Inflammatory macrophage (primary cell): Measurements from ENCODE around the gene CCL25.

Experiments used
- DNase-seq, 2 donors: peaks; one replicate each; pipeline ENCODE4 v3.0.0-alpha.2; 2020 to 2022

The CCL25 gene

GRCh38 chr19:8045872-8046568 lies 6.5 kb upstream of the CCL25 start:
- DNase-seq, result no peak

GRCh38 chr19:8046569-8047165 lies 5.9 kb upstream of the CCL25 start:
- DNase-seq, result no peak

DNA sequence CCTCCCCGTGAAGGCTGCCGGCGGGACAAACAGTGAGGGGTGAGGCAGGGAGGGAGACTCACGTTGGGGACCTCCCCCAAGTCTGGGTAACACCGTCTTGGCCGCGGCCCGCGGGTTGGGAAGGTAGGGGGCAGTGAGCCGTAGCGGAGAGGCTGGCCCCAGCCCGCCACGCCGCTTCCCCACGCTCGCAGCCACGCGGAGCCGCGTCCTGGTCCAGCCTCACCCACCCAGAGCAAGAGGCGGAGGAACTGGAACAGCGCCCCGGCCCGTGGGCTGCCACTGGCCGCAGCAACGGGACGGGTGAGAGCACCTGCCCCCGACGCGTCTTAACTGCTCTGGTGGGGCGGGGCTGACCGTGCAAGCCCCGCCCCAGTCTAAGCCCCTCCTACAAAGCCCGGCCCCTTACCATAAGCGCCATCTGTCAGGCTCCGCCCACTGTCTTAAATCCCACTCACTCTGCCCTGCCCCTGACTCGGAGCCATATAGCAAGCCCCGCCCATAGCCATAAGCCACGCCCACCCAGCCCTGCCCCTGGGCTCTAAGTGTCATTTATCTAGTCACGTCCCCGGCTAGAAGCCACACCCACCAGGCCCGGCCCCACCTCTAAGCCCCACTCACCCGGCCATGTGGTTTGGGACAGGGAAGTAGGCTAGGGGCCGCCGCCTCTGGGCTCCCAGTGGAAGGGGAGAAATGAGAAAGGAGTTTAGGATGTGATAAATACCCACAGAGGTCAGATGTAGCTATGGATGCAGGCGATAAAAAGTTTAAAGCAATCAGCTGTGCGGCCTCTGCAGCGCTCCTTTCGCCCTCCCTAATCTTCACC lies 2.1 kb upstream of the CCL25 start:
- peak; percentile 99 for DNase-seq

DNA sequence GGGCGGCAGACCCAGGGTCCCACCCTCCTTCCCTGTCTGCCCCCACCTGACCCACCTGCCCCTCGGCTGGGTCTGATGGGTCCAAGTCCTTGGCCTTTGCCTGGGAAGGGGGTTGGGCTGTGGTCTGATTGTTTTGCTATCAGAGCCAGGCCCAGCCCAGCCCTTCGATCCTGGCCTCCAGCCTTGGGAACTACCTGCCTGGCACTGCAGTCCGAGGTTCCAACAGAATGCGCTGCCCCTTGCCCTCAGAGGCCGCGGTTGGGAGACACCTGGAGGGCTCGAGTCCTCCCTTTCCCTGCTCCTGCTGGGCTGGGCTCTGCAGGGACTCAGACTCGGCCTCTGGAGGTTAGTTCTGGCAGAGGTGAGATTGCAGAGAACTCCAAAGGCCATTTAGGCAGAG lies 1.6 kb downstream of the CCL25 start:
- no peak for DNase-seq

- no peak for DNase-seq
Observed at GRCh38 chr19:8056533-8056932, 4.0 kb downstream of the CCL25 start.

DNA sequence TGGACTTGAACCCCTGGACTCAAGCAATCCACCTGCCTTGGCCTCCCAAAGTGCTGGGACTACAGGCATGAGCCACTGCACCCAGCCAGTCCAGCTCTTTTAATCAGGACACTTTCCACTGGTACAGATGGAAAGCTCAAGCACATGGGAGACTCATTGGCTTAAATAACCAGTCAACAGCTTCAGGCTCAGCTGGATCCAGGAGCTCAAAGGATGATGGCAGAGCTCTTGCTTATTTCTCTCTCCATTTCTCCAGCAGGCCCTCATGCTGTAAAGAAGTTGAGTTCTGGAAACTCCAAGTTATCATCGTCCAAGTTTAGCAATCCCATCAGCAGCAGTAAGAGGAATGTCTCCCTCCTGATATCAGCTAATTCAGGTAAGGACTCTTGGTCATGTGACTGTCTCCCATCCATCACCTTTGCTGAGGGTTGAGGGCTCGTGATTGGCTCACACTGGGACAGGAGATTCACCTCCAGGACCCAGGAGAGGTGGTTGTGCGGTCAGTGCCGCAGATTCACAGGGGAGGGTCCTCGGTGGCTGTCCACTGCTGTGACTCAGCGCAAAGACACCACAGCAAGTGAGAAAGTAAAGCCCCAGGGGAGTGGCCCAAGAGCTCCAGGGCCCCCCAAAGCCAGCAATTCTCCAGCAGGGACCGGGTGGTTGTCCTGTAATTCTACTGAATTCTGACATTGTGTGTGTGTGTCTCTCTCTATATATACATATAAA lies 5.1 kb downstream of the CCL25 start:
- DNase-seq, result no peak

DNA sequence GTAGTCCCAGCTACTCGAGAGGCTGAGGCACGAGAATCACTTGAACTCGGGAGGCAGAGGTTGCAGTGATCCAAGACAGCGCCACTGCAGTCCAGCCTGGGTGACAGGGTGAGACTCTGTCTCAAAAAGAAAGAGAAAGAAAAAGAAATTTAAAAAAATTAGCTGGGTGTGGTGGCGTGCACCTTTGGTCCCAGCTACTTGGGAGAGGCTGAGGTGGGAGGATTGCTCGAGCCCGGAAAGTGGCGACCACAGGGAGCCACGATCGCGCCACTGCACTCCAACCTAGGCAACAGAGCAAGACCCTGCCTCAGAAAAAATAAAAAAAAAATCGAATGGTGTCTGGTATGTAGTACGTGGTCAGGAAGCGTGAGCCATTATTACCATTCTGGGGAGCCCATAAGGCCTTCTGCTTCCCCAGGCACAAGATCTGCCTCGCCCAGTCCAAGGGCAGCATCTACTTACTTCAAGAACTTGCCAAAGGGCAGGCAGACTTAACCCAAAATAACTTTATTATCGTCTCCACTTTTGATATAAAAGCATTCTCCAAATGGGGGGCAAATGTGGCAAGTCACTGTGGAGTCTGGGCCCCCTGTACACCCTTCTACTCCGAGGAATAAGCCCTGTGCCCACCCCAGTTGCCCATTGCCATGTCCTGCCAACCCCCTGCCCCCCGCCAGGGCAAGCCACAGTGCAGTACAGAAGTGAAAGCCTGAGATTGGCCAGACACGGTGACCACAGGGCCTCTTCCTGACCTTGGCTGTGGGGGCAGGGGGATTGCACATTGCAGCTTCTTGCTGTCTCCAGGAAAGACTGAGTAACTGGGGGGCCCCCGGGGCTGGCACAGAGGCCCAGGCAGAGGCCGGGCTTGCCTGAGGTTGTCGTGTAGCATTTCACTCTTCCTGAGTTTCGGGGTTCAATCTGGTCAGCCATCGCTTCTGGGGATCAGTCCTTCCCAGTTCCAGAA lies 12.6 kb downstream of the CCL25 start:
- DNase-seq, result no peak

DNA sequence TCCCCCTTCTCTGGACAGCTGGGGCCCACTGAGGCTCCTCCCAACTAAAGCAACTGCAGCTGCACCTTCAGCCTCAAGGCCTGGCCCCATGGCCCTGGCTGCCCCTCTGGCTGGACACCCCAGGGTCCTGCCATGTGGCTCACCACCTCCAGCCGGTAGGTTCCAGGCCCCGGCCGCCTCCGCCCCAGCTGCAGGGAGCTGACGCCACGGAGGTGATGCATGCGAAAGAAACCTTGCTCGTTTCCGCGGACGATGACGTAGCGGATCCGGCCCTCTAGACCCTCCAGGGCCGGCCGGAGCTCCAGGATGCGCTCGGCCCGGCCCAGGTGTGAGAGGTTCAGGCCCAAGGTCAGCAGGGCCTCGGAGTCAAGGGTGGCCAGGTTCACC lies 13.3 kb downstream of the CCL25 start:
- no peak for DNase-seq

DNA sequence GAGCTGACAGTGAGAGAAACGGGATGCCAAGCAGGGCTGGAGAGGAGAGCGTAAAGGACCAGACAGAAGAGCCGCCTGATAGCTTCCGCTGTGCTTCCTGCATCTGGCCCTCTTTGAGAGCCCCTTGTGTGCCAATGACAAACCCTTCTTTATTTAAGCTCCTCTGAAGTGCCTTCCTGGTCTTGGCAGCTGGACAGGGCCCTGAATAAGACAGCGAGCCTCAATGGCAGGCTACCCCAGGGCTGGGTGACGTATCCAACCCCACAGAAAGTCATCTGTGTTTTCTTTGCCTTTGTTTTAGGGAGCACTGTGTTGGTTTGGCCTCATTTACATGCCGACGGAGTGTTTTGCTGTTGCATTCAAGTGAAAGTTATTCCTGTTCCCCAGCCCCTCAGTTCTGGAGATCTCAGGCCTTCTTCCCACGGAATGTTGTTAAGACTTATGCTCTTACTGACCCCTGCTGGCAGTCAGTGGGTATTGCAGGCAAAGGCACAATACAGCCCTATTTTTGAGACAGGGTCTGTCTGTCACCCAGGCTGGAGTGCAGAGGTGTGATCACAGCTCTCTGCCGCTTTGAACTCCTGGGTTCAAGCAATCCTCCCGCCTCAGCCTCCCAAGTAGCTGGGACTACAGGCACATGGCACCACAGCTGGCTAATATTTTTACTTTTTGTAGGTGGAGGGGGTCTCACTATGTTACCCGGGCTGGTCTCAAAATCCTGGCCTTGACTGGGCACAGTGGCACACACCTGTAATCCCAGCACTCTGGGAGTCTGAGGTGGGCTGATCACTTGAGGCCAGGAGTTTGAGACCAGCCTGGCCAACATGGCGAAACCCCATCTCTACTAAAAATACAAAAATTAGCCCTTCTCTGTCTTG lies 16.8 kb downstream of the CCL25 start:
- DNase-seq, result peak; percentile 43 to 64

- no peak for DNase-seq
Observed at GRCh38 chr19:8071912-8072311, 19.4 kb downstream of the CCL25 start.

DNA sequence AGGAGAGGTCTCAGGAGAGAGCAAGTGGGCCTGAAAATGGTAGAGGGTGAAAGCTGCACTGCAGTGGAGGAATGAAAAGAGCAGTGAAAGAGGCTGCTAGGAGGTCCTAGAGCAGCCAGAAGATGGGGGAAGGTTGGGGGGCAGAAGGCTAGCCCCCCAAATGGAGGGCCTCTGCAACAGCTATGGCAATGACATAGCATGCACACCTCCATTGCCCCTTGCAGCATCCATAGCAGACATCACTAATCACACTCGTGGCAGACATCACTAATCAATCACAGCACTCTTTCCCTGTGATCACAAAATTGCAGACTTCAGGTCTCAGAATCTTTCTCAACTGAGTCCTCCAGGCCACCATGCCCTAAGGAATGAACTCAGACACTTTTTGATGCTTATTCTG lies 21.9 kb downstream of the CCL25 start:
- no peak for DNase-seq

DNA sequence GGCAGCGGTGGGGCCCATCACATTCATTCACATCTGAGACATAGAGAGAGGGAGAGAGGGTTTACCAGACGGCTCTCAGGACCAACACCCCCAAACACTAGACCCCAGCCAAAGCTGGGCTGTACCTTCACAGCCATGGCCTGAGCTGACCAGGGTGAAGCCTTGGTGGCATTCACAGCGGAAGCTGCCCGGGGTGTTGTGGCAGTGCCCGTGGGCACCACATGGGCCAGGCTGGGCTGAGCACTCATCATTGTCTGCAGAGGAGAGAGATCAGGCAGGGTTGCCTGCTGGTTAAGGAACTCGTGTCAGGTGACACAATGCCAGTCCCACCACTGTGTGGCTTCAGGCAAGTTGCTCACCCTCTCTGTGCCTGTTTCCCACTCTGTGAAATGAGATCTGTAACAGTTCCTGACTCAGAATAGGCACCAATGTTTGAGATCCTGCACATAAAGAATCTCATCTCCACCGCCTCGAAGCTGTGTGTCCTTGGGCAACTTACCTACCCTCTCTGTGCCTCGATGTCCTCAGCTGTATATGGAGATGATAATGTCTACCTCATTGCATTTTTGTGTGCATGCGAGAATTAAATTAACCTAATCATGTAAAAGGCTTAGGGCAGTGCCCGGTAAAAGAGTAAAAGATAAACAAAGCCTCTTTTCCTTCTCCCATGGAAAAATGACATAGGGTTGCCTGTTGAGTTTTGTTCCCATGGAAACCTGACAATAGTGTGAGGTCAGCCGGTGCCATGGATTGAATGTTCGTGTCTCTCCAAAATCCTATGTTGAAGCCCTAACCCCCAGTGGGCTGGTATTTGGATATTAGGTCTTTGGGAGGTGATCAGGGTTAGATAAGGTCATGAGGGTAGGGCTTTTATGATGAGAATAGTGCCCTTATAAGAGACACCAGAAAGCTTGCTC lies 22.9 kb downstream of the CCL25 start:
- no peak for DNase-seq

DNA sequence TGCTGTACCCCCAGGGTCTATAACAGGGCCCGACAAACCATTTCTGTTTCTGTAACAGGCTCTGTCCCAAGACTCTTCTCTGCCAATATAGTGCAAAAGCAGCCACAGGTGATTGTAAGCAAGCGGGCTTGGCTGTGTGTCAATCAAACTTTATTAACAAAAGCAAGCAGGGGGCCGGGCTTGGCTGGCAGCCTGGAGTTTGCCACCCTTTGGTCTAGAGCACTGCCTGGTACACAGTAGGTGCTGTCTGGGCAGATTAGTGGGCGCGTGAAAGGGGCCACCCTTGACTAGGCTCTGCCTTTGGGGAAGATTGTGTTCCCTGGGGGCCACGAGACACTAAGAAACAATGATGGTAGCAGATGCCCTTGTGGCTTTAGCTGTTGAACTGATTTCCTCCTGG lies 27.4 kb downstream of the CCL25 start:
- DNase-seq, result no peak

GRCh38 chr19:8080832-8081231 lies 28.3 kb downstream of the CCL25 start:
- DNase-seq, result no peak

DNA sequence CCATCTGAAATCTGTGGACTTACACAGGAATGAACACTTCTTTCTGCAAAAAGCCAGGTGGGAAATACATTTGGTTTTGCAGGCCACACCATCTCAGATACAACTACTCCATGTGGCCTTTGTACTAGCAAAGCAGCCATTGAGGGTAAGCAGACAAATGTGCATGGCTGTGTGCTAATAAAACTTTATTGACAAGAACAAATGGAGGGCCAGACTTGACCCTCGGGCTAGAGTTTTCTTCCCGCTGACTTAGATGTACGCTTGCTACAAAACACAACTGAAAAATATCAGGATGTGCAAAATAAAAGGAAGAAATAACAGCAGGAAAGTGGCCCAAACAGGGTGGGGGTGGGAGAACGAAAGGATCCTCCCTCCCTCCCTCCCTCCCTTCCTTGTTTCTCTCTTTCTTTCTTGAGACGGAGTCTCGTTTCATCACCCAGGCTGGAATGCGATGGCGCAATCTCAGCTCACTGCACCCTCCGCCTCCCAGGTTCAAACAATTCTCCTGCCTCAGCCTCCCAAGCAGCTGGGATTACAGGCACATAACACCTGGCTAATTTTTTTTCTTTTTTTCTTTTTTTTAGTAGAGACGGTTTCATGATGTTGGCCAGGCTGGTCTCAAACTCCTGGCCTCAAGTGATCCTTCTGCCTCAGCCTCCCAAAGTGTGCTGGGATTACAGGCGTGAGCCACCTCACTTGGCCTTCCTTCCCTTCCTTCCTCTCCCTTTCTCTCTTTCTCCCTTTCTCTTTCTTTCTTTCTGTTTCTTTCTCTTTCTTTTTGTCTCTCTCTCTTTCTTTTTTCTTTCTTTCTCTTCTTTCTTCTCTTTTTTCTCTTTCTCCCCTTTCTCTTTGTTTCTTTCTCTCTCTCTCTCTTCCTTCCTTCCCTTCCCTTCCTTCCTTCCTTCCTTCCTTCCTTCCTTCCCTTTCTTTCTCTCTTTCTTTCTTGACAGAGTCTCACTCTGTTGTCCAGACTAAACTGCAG lies 29.3 kb downstream of the CCL25 start:
- DNase-seq, result no peak

GRCh38 chr19:8083141-8083540 lies 30.6 kb downstream of the CCL25 start:
- no peak for DNase-seq

GRCh38 chr19:8084152-8084551 lies 31.6 kb downstream of the CCL25 start:
- no peak for DNase-seq

DNA sequence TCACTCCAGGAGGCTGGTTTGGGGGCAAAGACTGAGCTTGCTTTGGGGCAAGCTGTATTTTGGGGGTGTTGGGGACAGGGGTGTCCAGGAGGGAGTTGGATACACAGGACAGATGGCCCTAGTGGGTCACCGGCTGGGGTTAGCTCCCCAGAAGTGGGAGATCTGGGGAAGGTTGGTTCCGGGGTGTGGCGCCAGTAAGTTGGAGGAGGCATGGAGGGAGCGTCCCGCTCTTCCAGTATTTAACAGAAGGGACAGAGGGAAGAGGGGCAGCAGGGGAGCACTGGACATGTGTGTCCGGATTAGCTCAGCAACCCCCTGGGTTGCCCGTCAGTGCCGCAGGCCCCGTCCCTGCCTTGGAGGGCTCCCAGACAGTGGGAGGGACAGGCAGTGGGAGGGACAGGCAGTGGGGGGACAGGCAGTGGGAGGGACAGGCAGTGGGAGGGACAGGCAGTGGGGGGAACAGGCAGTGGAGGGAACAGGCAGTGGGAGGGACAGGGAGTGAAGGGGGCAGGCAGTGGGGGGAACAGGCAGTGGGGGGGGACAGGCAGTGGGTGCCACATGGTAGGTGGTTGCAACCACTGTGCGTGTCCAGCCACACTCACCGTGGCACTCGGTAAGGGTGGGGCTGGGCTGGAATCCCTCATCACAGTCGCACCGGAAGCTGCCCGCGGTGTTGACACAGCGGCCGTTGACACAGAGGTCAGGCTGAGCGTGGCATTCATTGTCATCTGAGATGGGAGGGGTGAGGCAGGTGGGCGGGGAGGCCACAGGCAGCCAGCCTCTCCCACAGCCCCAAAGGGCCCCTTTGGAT lies 33.2 kb downstream of the CCL25 start:
- DNase-seq, result no peak
